Measurements from ENCODE around the gene EXOC6.

- TF ChIP-seq, protein P1, sequence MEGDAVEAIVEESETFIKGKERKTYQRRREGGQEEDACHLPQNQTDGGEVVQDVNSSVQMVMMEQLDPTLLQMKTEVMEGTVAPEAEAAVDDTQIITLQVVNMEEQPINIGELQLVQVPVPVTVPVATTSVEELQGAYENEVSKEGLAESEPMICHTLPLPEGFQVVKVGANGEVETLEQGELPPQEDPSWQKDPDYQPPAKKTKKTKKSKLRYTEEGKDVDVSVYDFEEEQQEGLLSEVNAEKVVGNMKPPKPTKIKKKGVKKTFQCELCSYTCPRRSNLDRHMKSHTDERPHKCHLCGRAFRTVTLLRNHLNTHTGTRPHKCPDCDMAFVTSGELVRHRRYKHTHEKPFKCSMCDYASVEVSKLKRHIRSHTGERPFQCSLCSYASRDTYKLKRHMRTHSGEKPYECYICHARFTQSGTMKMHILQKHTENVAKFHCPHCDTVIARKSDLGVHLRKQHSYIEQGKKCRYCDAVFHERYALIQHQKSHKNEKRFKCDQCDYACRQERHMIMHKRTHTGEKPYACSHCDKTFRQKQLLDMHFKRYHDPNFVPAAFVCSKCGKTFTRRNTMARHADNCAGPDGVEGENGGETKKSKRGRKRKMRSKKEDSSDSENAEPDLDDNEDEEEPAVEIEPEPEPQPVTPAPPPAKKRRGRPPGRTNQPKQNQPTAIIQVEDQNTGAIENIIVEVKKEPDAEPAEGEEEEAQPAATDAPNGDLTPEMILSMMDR (IDR thresholded peaks at IDR 0.05; ENCODE audit: insufficient read depth, low read length): no peak
- TF ChIP-seq POLR2AphosphoS5 (IDR thresholded peaks at IDR 0.05; ENCODE audit: low read depth): no peak
- TF ChIP-seq, protein P2, sequence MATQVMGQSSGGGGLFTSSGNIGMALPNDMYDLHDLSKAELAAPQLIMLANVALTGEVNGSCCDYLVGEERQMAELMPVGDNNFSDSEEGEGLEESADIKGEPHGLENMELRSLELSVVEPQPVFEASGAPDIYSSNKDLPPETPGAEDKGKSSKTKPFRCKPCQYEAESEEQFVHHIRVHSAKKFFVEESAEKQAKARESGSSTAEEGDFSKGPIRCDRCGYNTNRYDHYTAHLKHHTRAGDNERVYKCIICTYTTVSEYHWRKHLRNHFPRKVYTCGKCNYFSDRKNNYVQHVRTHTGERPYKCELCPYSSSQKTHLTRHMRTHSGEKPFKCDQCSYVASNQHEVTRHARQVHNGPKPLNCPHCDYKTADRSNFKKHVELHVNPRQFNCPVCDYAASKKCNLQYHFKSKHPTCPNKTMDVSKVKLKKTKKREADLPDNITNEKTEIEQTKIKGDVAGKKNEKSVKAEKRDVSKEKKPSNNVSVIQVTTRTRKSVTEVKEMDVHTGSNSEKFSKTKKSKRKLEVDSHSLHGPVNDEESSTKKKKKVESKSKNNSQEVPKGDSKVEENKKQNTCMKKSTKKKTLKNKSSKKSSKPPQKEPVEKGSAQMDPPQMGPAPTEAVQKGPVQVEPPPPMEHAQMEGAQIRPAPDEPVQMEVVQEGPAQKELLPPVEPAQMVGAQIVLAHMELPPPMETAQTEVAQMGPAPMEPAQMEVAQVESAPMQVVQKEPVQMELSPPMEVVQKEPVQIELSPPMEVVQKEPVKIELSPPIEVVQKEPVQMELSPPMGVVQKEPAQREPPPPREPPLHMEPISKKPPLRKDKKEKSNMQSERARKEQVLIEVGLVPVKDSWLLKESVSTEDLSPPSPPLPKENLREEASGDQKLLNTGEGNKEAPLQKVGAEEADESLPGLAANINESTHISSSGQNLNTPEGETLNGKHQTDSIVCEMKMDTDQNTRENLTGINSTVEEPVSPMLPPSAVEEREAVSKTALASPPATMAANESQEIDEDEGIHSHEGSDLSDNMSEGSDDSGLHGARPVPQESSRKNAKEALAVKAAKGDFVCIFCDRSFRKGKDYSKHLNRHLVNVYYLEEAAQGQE (IDR thresholded peaks at IDR 0.05; ENCODE audit: insufficient replicate concordance, low read depth): no peak
- no peak for TF ChIP-seq GABPA (IDR thresholded peaks at IDR 0.05; ENCODE audit: low read depth)
Measured at GRCh38 chr10:92957223-92958010, 109.1 kb downstream of the EXOC6 start.

Data from HL-60 (cell line).